HG02798 (cell line): ENCODE measurements around the gene ACRV1.

Experiments
- ATAC-seq: cut with Tn5 transposase; IDR thresholded peaks from one replicate; pipeline ENCODE4 v1.9.1; 2021; ENCODE audit warnings: mild to moderate bottlenecking; ENCODE audit not compliant: unreplicated experiment, poor library complexity

Gene ACRV1

DNA sequence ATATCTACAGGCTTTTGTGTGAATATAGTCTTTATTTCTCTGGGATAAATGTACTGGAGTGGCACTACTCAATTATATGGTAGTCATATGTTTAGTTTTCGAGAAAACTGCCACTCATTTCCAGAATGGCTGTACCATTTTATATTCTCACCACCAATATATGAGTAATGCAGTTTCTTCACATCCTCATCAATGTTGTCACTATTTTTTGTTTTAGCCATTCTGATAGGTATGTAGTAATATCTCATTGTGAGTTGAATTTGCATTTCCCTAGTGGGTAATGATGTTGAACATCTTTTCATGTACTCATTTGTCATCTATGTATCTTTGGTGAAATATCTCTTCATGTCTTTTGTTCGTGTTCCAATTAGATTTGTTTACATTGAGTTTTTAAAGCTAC lies 18.0 kb downstream of the ACRV1 start:
- no peak for ATAC-seq

- no peak for ATAC-seq
These were observed 31.0 kb downstream of the ACRV1 start for GRCh38 chr11:125649465-125650166.

DNA sequence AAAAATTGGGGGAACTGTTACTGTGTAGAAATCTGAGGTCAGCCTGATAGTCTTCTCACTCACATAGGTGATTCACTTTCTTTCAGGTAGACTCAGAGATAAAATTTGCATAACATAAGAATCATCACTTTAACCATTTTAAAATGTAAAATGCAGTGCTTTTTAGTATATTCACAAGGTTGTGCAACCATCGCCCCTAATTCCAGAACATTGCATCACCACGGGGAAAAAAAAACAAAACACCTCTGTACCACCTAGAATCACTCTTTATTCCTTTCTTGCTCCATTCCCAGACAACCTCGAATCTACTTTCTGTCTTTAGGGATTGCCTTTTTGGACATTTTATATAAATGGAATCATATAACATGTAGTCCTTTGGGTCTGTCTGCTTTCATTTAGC lies 34.8 kb downstream of the ACRV1 start:
- no peak for ATAC-seq

DNA sequence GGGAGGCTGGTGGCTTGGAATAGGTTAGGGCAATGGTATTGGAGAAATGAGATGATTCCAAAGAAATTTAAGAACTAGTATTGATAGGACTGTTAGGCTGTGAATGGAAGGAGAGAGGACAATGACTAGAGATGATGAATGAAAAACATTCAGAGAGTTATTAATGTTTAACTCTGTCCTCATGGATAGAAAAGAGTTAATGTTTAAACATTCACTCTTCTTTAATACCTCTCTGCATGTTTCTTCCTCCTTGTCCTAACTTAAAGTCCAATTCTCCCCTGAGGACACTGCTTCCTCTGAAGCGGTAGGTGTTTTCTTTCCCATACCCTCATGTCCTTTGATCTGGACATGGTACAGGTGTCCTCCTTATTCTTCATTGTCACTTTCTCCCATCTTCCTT lies 42.3 kb downstream of the ACRV1 start:
- ATAC-seq, result no peak

- ATAC-seq, result no peak
These were observed 42.8 kb downstream of the ACRV1 start for GRCh38 chr11:125637840-125638239.

DNA sequence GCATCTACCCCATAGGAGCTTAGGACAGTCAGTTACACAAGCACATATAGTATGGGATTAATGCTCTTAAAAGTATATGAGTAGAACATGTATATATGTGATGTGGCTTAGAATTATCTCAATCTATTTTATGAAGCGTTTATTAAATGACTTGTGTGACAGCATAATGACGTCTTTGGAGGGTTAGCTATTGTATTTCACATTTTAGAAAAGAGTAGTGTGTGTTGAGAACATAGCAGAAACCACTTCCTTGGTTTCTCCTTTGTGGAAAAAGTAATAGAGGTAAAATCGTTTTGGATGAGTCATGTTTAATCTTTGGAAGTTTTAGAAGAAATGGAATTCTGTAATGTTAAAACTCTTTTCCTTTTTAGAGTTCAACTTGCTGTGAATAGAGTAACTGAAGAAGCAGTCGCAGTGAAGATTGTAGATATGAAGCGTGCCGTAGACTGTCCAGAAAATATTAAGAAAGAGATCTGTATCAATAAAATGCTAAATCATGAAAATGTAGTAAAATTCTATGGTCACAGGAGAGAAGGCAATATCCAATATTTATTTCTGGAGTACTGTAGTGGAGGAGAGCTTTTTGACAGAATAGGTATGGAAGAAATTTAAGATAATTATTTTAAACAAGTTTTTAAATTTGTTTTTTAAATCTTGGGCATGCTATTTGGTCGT lies 53.3 kb downstream of the ACRV1 start:
- ATAC-seq, result no peak

DNA sequence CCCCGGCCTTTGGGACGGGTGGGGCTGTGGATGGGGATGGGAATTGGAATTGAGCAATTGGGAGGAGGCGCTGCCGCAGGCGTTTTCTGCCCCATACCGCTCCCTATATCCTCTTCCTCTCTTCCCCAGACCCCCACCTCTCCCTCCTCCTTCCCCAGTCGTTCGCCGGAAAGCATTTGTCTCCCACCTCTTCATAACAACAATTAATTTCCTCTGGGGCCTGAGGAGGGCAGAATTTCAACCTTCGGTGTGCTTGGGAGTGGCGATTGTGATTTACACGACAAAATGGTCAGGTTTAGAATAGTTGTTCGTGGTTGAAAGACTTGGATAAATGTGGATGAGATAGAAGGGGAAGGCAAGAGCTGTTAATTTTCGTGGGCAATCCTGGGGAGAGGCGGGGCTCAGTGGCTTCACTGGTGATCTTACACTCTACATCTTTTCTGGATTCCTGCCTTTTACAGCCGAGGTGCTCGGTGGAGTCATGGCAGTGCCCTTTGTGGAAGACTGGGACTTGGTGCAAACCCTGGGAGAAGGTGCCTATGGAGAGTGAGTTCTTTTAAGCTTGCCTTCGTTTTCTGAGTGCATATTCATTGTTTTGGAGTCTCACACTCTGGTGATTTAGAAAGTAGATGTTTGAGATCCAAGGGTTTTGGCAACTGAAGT lies 54.2 kb downstream of the ACRV1 start:
- peak; percentile 18 for ATAC-seq

DNA sequence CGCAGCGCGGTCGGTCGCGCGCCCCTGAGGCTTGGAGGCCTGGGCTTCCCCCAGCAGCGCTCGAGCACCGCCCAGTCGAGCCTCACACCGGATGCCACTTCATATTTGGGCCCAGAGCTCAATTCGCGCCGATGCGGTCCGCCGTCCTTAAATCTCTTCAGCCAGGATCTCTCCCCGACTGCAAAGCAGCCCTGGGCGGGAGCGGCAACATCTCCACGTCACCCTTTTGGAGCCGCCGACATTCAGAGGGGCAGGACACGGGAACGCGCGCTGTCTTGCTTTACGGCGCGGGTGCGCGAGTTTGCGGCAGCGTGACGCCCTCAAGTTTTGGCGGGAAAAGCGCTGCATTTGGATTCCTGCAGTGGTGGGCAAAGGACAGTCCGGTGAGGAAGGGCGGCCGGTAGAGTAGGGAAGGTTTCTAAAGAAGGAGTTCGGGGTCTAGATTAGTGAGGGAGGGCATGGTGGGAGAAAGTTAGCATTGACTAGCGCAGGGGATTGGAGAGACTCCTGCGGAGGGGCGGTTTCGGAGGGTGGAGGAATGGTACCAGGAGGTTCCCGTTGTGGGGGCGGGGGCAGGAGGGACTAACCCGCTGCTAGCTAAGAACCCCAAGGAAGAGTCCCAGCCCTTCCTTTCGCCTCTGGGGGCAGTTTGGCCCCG lies 54.9 kb downstream of the ACRV1 start:
- ATAC-seq, result peak; percentile 90

DNA sequence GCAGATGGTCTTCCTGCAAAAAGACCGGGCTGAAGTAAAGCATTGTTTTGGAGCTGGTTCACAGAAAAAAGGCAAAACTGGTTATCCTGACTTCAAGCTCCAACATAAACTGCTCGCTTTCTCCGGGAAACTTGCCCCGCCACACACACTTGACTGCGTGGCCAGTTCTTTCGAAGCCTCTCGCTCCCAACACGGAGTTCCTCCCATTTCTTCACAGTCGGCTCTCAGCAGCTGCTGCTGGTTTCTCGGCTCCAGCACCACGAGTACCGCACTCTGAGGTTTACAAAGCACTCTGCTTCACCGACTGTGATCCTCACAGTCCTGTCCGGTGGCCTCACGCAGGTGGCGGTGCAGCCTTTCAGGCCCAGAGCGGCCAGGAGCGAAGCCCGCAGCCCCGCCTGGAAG lies 55.4 kb downstream of the ACRV1 start:
- no peak for ATAC-seq

- no peak for ATAC-seq
These were observed 55.9 kb downstream of the ACRV1 start, which contains the start of gene CHEK1 for GRCh38 chr11:125624756-125625213. TSS of gene CHEK1 (plus strand) at chr11:125625163. CDS start at chr11:125626769, 1,606 bp downstream.

- no peak for ATAC-seq
These were observed 57.6 kb downstream of the ACRV1 start for GRCh38 chr11:125623064-125623463.

- no peak for ATAC-seq
These were observed 58.7 kb downstream of the ACRV1 start for GRCh38 chr11:125621995-125622394.
